H9 (cell line): Measurements from ENCODE around the gene EAF1. TPM values are rescaled to one million over a fixed set of nuclear protein-coding genes. Genes with fewer than 3 reads are reported as not detected.
"Not testable (repeated sequence)": the region's sequence is repeated elsewhere in the genome, so short reads cannot be mapped to it uniquely, and the experiment has no call there.

ENCODE experiments used
- DNase-seq: peaks from one replicate; pipeline ENCODE4 v3.0.0-alpha.2; 2017
- H2AFZ ChIP-seq: one replicate; pipeline ENCODE4 v1.6.1; 2013; ENCODE audit warnings: mild to moderate bottlenecking, low read length, control low read depth, moderate library complexity
- H2AK5ac ChIP-seq: 2 replicates; pipeline ENCODE4 v1.6.1; 2013; ENCODE audit warnings: low read length, control low read depth, mixed read lengths; ENCODE audit not compliant: insufficient read length
- H2BK120ac ChIP-seq: one replicate; pipeline ENCODE4 v1.6.1; 2013; ENCODE audit warnings: low read depth, mild to moderate bottlenecking, low read length, control low read depth, inconsistent platforms; ENCODE audit not compliant: poor library complexity, severe bottlenecking
- H2BK12ac ChIP-seq: 2 replicates; pipeline ENCODE4 v1.6.1; 2013; ENCODE audit warnings: low read length, control low read depth, mixed read lengths, low read depth; ENCODE audit not compliant: insufficient read length
- H2BK15ac ChIP-seq: 2 replicates; pipeline ENCODE4 v1.6.1; 2013; ENCODE audit warnings: low read depth, low read length, control low read depth
- H2BK20ac ChIP-seq: one replicate; pipeline ENCODE4 v1.6.1; 2013; ENCODE audit warnings: low read depth, mild to moderate bottlenecking, low read length, control low read depth, inconsistent platforms; ENCODE audit not compliant: poor library complexity, severe bottlenecking
- H2BK5ac ChIP-seq: 2 replicates; pipeline ENCODE4 v1.6.1; 2013; ENCODE audit warnings: low read length, control low read depth, mixed read lengths; ENCODE audit not compliant: insufficient read length
- H3K14ac ChIP-seq: 2 replicates; pipeline ENCODE4 v1.6.1; 2013; ENCODE audit warnings: low read length, control low read depth; ENCODE audit not compliant: insufficient read depth
- H3K18ac ChIP-seq: 2 replicates; pipeline ENCODE4 v1.6.1; 2013; ENCODE audit warnings: low read depth, mild to moderate bottlenecking, mixed read lengths, low read length, control low read depth; ENCODE audit not compliant: insufficient read length
- H3K23ac ChIP-seq: 2 replicates; pipeline ENCODE4 v1.6.1; 2013; ENCODE audit warnings: low read length, control low read depth, mixed read lengths, low read depth; ENCODE audit not compliant: insufficient read length
- H3K23me2 ChIP-seq: 2 replicates; pipeline ENCODE4 v1.6.1; 2013; ENCODE audit warnings: low read depth, mild to moderate bottlenecking, mixed read lengths, low read length, control low read depth; ENCODE audit not compliant: insufficient read length, poor library complexity, severe bottlenecking
- H3K27ac ChIP-seq: 2 replicates; pipeline ENCODE4 v1.5.1; 2013; ENCODE audit warnings: low read length, control low read depth, mixed read lengths, low read depth; ENCODE audit not compliant: insufficient read length
- H3K27me3 ChIP-seq: 2 replicates; pipeline ENCODE4 v1.6.1; 2013; ENCODE audit warnings: low read length, control low read depth, inconsistent platforms; ENCODE audit not compliant: insufficient read depth
- H3K4ac ChIP-seq: 2 replicates; pipeline ENCODE4 v1.6.1; 2013; ENCODE audit warnings: low read depth, mild to moderate bottlenecking, control low read depth, inconsistent platforms, low read length, moderate library complexity
- H3K4me1 ChIP-seq: 2 replicates; pipeline ENCODE4 v1.6.1; 2013; ENCODE audit warnings: low read length, control low read depth, inconsistent platforms; ENCODE audit not compliant: insufficient read depth
- H3K4me2 ChIP-seq: 2 replicates; pipeline ENCODE4 v1.6.1; 2013; ENCODE audit warnings: low read length, control low read depth, mixed read lengths; ENCODE audit not compliant: insufficient read length, insufficient read depth
- H3K56ac ChIP-seq: 2 replicates; pipeline ENCODE4 v1.6.1; 2013; ENCODE audit warnings: low read depth, mild to moderate bottlenecking, mixed read lengths, low read length, control low read depth; ENCODE audit not compliant: insufficient read length
- H3K79me1 ChIP-seq: 2 replicates; pipeline ENCODE4 v1.6.1; 2013; ENCODE audit warnings: low read depth, mild to moderate bottlenecking, moderate library complexity, low read length, control low read depth, inconsistent platforms; ENCODE audit not compliant: insufficient read depth, poor library complexity, severe bottlenecking
- H3K79me2 ChIP-seq: 2 replicates; pipeline ENCODE4 v1.6.1; 2013; ENCODE audit warnings: low read length, control low read depth, inconsistent platforms; ENCODE audit not compliant: insufficient read depth
- H3K9ac ChIP-seq: 2 replicates; pipeline ENCODE4 v1.6.1; 2013; ENCODE audit warnings: low read length, control low read depth, mixed read lengths; ENCODE audit not compliant: insufficient read length; ENCODE audit errors: extremely low read depth
- H3K9me3 ChIP-seq: one replicate; pipeline ENCODE4 v1.6.1; 2013; ENCODE audit warnings: low read depth, low read length, inconsistent platforms; ENCODE audit not compliant: control insufficient read depth
- H3T11ph ChIP-seq: one replicate; pipeline ENCODE4 v1.6.1; 2013; ENCODE audit warnings: mild to moderate bottlenecking, low read length, control low read depth, inconsistent platforms
- H4K20me1 ChIP-seq: one replicate; pipeline ENCODE4 v1.6.1; 2013; ENCODE audit not compliant: control insufficient read depth, insufficient read length, insufficient read depth
- H4K5ac ChIP-seq: 2 replicates; pipeline ENCODE4 v1.6.1; 2013; ENCODE audit warnings: low read depth, mild to moderate bottlenecking, mixed read lengths, low read length, control low read depth; ENCODE audit not compliant: insufficient read length
- H4K8ac ChIP-seq: replicated peaks from 2 replicates; pipeline ENCODE4 v1.6.1; 2013; ENCODE audit warnings: low read length, control low read depth, mixed read lengths, low read depth; ENCODE audit not compliant: insufficient read length
- H4K91ac ChIP-seq: 2 replicates; pipeline ENCODE4 v1.6.1; 2013; ENCODE audit warnings: low read depth, mild to moderate bottlenecking, moderate library complexity, mixed read lengths, low read length, control low read depth; ENCODE audit not compliant: insufficient read length
- H3K27ac Mint-ChIP-seq, 3 experiments: 2 replicates in 2 of 3; 3 replicates in 1 of 3; pipeline ENCODE4 v1.8.0; 2020 to 2021; ENCODE audit warnings: mixed read lengths in 3 of 3, mild to moderate bottlenecking in 1 of 3, moderate library complexity in 1 of 3
- H3K27me3 Mint-ChIP-seq: 2 replicates; pipeline ENCODE4 v1.8.0; 2021; ENCODE audit warnings: low read depth, mild to moderate bottlenecking, moderate library complexity, mixed read lengths
- H3K36me3 Mint-ChIP-seq, 3 experiments: 2 replicates in 2 of 3; 3 replicates in 1 of 3; pipeline ENCODE4 v1.8.0; 2020 to 2021; ENCODE audit warnings: low read depth in 3 of 3, mixed read lengths in 3 of 3; ENCODE audit not compliant: insufficient read depth in 1 of 3
- H3K4me1 Mint-ChIP-seq, 2 experiments: 2 replicates each; pipeline ENCODE4 v1.8.0; 2020; ENCODE audit warnings: mixed read lengths in 2 of 2
- H3K4me3 Mint-ChIP-seq, 2 experiments: 2 replicates in 1 of 2; 3 replicates in 1 of 2; pipeline ENCODE4 v1.8.0; 2020 to 2021; ENCODE audit warnings: mild to moderate bottlenecking in 2 of 2, mixed read lengths in 2 of 2, moderate library complexity in 1 of 2
- H3K9me3 Mint-ChIP-seq, 2 experiments: 2 replicates in 1 of 2; 3 replicates in 1 of 2; pipeline ENCODE4 v1.8.0; 2020; ENCODE audit warnings: mild to moderate bottlenecking in 2 of 2, mixed read lengths in 2 of 2, moderate library complexity in 1 of 2
- WGBS: extraction: QIAGEN DNeasy Blood & Tissue Kit; methylation state at CpG from one replicate; pipeline ENCODE4 v1.1.7; 2013; ENCODE audit warnings: missing lambda C conversion rate, low lambda C conversion rate, mixed read lengths; ENCODE audit not compliant: insufficient read length; ENCODE audit errors: extremely low coverage; 5-methylcytosine and 5-hydroxymethylcytosine counted together
- total RNA-seq: library from RNA; stranded (reverse); gene quantifications from 2 replicates; pipeline ENCODE4 v1.2.1, GENCODE V29; 2021

Gene EAF1
- total RNA-seq, 1 experiment from 2014 or later: 34.3 TPM

DNA sequence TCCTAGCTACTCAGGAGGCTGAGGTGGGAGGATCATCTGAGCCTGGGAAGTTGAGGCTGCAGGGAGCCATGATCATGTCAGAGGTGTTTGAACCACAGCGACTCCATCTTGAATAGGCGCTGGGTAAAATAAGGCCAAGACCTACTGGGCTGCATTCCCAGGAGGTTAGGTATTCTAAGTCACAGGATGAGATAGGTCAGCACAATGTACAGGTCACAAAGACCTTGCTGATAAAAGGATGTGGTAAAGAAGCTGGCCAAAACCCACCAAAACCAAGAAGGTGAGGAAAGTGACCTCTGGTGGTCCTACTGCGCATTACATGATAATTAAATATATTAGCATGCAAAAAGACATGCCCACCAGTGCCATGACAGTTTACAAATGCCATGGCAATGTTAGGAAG lies 28.7 kb upstream of the EAF1 start:
- not testable (repeated sequence) for H4K20me1 ChIP-seq, H2BK15ac ChIP-seq, H3K23me2 ChIP-seq, H3K9ac ChIP-seq, H3K4me3 Mint-ChIP-seq, H2AFZ ChIP-seq, H3K56ac ChIP-seq, H2BK120ac ChIP-seq, H2AK5ac ChIP-seq, DNase-seq, H3K4me2 ChIP-seq, H4K8ac ChIP-seq, H3T11ph ChIP-seq, H2BK20ac ChIP-seq, H3K4me1 Mint-ChIP-seq, H3K27ac Mint-ChIP-seq, H3K23ac ChIP-seq, H3K14ac ChIP-seq, H3K79me1 ChIP-seq, H2BK12ac ChIP-seq, H4K5ac ChIP-seq, H3K27ac ChIP-seq, H3K4ac ChIP-seq, H3K18ac ChIP-seq, H3K79me2 ChIP-seq, H2BK5ac ChIP-seq, H3K27me3 ChIP-seq, H3K4me1 ChIP-seq, H4K91ac ChIP-seq
- no CpG with 5 or more reads among the region's 3 CpGs for WGBS
- Mint-ChIP-seq H3K36me3 (peaks cover 10 to 14% (median 13%) of the 10 kb centered on the region in 3 experiments), H3K9me3 (peaks cover 33 to 34% of the 10 kb centered on the region in 2 experiments), H3K27me3 (peaks cover 14% of the 10 kb centered on the region)
- peaks cover 11% of the 10 kb centered on the region for H3K9me3 ChIP-seq
